Naive thymus-derived CD4-positive, alpha-beta T cell (primary cell): ENCODE measurements around the gene CDH6. TPM values are rescaled to one million over a fixed set of nuclear protein-coding genes. Genes with fewer than 3 reads are reported as not detected.
"Not testable (repeated sequence)": the region's sequence is repeated elsewhere in the genome, so short reads cannot be mapped to it uniquely, and the experiment has no call there.

Source experiments
- ATAC-seq: fragments of 150-1000 bp; cut with Tn5 transposase; 2 replicates; pipeline ENCODE4 v1.10.0; 2021; ENCODE audit warnings: mild to moderate bottlenecking, moderate library complexity
- CTCF ChIA-PET: fragments of 350-600 bp; sonication (Branson Sonifier 250); formaldehyde crosslinking; loops from one replicate; lab custom pipeline; 2021; ENCODE audit warnings: antibody characterized with exemption; lab: Charles Lee
- POLR2A ChIA-PET: fragments of 350-600 bp; sonication (Branson Sonifier 250); formaldehyde crosslinking; loops from one replicate; lab custom pipeline; 2021; ENCODE audit warnings: antibody characterized with exemption, inconsistent platforms; lab: Charles Lee
- DNase-seq, 9 donors: peaks; one replicate each; pipeline versions ENCODE4 v3.0.0 to v3.0.0-alpha.2; 2020 to 2022; ENCODE audit warnings: mixed read lengths in 1 of 9
- H3K27ac ChIP-seq: one replicate; pipeline ENCODE4 v1.7.0; 2013; ENCODE audit warnings: mild to moderate bottlenecking, low read depth, low read length, moderate library complexity
- H3K27me3 ChIP-seq, 2 donors: one replicate each; pipeline ENCODE4 v1.7.0; 2013; ENCODE audit warnings: low read length in 2 of 2, mild to moderate bottlenecking in 2 of 2, moderate library complexity in 2 of 2; ENCODE audit not compliant: control insufficient read depth in 2 of 2, insufficient read depth in 2 of 2
- H3K36me3 ChIP-seq, 3 experiments: 1 replicate in 2 of 3; 2 replicates in 1 of 3; pipeline ENCODE4 v1.7.0; 2013; ENCODE audit warnings: low read length in 3 of 3, mild to moderate bottlenecking in 3 of 3, moderate library complexity in 1 of 3; ENCODE audit not compliant: insufficient read depth in 3 of 3, control insufficient read depth in 2 of 3
- H3K4me1 ChIP-seq, 2 donors: one replicate each; pipeline ENCODE4 v1.7.0; 2013; ENCODE audit warnings: low read length in 2 of 2, mild to moderate bottlenecking in 2 of 2, moderate library complexity in 1 of 2; ENCODE audit not compliant: control insufficient read depth in 2 of 2, insufficient read depth in 2 of 2
- H3K4me3 ChIP-seq: 2 replicates; pipeline ENCODE4 v1.7.0; 2013; ENCODE audit warnings: mild to moderate bottlenecking, low read length
- H3K9me3 ChIP-seq, 3 experiments: 1 replicate in 2 of 3; 2 replicates in 1 of 3; pipeline ENCODE4 v1.7.0; 2013; ENCODE audit warnings: low read length in 3 of 3; ENCODE audit not compliant: control insufficient read depth in 2 of 3
- H3K27ac Mint-ChIP-seq, 9 donors: one replicate each; pipeline ENCODE4 v1.8.0; 2020 to 2022; ENCODE audit warnings: mixed read lengths in 9 of 9, mild to moderate bottlenecking in 8 of 9, moderate library complexity in 5 of 9, inconsistent platforms in 2 of 9
- H3K27me3 Mint-ChIP-seq, 5 donors: one replicate each; pipeline ENCODE4 v1.8.0; 2021 to 2022; ENCODE audit warnings: mixed read lengths in 5 of 5, mild to moderate bottlenecking in 1 of 5
- H3K36me3 Mint-ChIP-seq, 5 donors: one replicate each; pipeline ENCODE4 v1.8.0; 2020 to 2022; ENCODE audit warnings: mixed read lengths in 5 of 5, mild to moderate bottlenecking in 3 of 5, inconsistent platforms in 1 of 5
- H3K4me1 Mint-ChIP-seq, 7 donors: one replicate each; pipeline ENCODE4 v1.8.0; 2020 to 2022; ENCODE audit warnings: mixed read lengths in 7 of 7, mild to moderate bottlenecking in 3 of 7, inconsistent platforms in 1 of 7
- H3K4me3 Mint-ChIP-seq, 10 donors: one replicate each; pipeline ENCODE4 v1.8.0; 2020 to 2022; ENCODE audit warnings: mild to moderate bottlenecking in 10 of 10, mixed read lengths in 10 of 10, moderate library complexity in 6 of 10, inconsistent platforms in 2 of 10
- H3K9me3 Mint-ChIP-seq, 11 donors: one replicate each; pipeline ENCODE4 v1.8.0; 2020 to 2022; ENCODE audit warnings: mixed read lengths in 11 of 11, mild to moderate bottlenecking in 4 of 11, inconsistent platforms in 1 of 11, moderate library complexity in 1 of 11
- intact Hi-C, 2 donors: fragments of 100-400 bp; cut with micrococcal nuclease; formaldehyde crosslinking; loops; one replicate each; pipeline ENCODE4 v1.15.1; 2023
- polyA plus RNA-seq, 2 donors: library from polyadenylated mRNA; unstranded; fragments of 300-500 nt; fragmentation: Illumina TruSeq; gene quantifications; one replicate each; pipeline ENCODE4 v1.2.3, GENCODE V29; 2021
- total RNA-seq, 6 experiments: library from RNA in 5 of 6; stranded (reverse) in 5 of 6; gene quantifications; 1 replicate in 5 of 6; 2 replicates in 1 of 6; pipeline ENCODE4 v1.2.3 and lab custom pipeline; 2021 to 2026

CDH6 gene
- total and polyA plus RNA-seq, 7 experiments from 2014 or later, result not detected

DNA sequence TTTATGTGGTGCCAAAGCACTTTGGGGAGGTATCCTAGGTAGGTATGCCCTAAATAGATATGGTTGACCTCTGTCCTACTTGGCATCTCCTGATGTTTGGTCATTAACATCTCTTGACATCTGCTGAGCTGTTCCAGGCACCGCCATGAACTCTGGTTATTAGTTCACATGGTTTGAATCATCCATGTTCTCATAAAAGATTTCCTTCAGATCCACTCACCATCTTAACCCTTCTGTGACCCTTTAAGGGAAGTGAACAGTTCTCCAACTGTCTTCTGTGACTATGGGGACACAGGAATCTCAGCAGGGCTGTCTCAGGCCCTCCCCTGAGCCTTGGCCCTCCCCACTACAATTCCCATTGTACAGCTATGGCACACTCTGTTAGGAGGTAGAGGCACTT, 167.7 kb downstream of the CDH6 start:
- intact Hi-C loops, result no loop called here
- Mint-ChIP-seq H3K4me3 (no peak overlapping the region), H3K27ac (no peak overlapping the region), H3K9me3 (peaks cover 0 to 21% (median 7%) of the 10 kb centered on the region in 11 donors), H3K36me3 (peaks cover 0 to 4% (median 0%) of the 10 kb centered on the region in 5 donors), H3K4me1 (no peaks in the 10 kb centered on the region), H3K27me3 (peaks cover 0 to 32% (median 11%) of the 10 kb centered on the region in 5 donors)
- ATAC-seq (no peak), DNase-seq (no peak)
- H3K4me3 ChIP-seq, result no peak overlapping the region
- H3K4me1 ChIP-seq, result no peaks in the 10 kb centered on the region
- no peaks in the 10 kb centered on the region for H3K36me3 ChIP-seq
- ChIA-PET POLR2A (no interaction called here), CTCF (no interaction called here)
- H3K27ac ChIP-seq, result no peak overlapping the region
- H3K9me3 ChIP-seq, result no peaks in the 10 kb centered on the region
- H3K27me3 ChIP-seq, result no peaks in the 10 kb centered on the region

DNA sequence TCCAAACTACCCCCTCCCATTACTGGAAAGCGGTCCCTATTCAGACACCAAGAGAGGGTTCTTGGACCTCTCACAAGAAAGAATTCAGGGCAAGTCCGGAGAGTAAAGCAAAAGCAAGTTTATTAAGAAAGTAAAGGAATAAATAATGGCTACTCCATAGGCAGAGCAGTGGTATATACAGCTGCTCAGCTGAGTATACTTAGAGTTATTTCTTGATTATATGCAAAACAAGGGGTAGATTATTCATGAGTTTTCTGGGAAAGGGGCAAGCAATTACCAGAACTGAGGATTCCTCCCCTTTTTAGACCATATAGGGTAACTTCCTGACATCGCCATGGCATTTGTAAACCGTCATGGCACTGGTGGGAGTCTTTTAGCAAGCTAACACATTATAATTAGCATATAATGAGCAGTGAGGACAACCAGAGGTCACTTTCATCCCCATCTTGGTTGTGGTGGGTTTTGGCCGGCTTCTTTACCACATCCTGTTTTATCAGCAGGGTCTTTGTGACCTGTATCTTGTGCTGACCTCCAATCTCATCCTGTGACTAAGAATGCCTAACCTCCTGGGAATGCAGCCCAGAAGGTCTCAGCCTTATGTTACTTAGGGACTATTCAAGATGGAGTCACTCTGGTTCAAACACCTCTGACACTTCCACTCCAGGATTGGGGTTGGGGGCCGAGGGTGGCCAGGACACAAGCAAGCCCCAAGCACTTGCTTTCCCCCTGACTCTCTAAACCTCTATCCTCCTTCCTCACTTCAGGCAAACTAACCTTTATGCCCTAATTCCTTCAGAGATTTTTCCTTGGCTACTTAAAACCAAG, 168.4 kb downstream of the CDH6 start:
- H3K27me3 ChIP-seq, CTCF ChIA-PET, H3K9me3 ChIP-seq, ATAC-seq, H3K27ac Mint-ChIP-seq, H3K36me3 ChIP-seq, intact Hi-C loops, H3K27ac ChIP-seq, H3K4me1 Mint-ChIP-seq, H3K4me3 Mint-ChIP-seq, DNase-seq, H3K4me3 ChIP-seq, POLR2A ChIA-PET, H3K36me3 Mint-ChIP-seq, H3K4me1 ChIP-seq: not testable (repeated sequence)
- peaks cover 0 to 34% (median 11%) of the 10 kb centered on the region in 5 donors for H3K27me3 Mint-ChIP-seq
- H3K9me3 Mint-ChIP-seq, result peaks cover 0 to 17% (median 7%) of the 10 kb centered on the region in 11 donors

DNA sequence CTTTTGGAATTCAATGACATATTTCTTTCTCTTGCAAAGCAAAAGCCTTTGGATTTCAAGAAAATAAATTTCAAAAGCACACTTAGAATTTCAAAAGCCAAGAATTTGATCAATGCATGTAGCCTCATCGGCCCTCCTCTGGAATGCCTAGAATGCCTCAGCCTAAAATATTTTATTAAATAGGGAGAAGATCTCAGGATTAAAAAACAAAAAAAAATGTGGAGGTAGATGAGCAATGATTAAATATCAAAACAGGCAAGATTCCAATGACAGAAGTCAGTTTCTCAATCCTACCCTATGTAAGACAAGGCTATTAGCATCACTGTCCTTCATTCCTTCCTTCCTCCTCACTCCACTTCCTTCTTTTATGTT, 169.0 kb downstream of the CDH6 start:
- Mint-ChIP-seq H3K4me3 (no peak overlapping the region), H3K36me3 (peaks cover 0 to 4% (median 0%) of the 10 kb centered on the region in 5 donors), H3K9me3 (peaks cover 0 to 17% (median 6%) of the 10 kb centered on the region in 11 donors), H3K4me1 (no peaks in the 10 kb centered on the region), H3K27me3 (peaks cover 0 to 38% (median 11%) of the 10 kb centered on the region in 5 donors), H3K27ac (no peak overlapping the region)
- ATAC-seq (no peak), DNase-seq (no peak)
- Histone ChIP-seq H3K27me3 (no peaks in the 10 kb centered on the region), H3K27ac (no peak overlapping the region), H3K4me3 (no peak overlapping the region), H3K9me3 (no peaks in the 10 kb centered on the region), H3K36me3 (no peaks in the 10 kb centered on the region), H3K4me1 (no peaks in the 10 kb centered on the region)
- intact Hi-C loops, result no loop called here
- ChIA-PET CTCF (no interaction called here), POLR2A (no interaction called here)

- intact Hi-C loops, result no loop called here
- Mint-ChIP-seq H3K27ac (no peak overlapping the region), H3K27me3 (peaks cover 0 to 43% (median 12%) of the 10 kb centered on the region in 5 donors), H3K4me3 (no peak overlapping the region), H3K9me3 (peaks cover 0 to 17% (median 4%) of the 10 kb centered on the region in 11 donors), H3K36me3 (peaks cover 0 to 4% (median 0%) of the 10 kb centered on the region in 5 donors), H3K4me1 (no peaks in the 10 kb centered on the region)
- no peaks in the 10 kb centered on the region for H3K9me3 ChIP-seq
- DNase-seq (no peak), ATAC-seq (no peak)
- ChIA-PET CTCF (no interaction called here), POLR2A (no interaction called here)
- H3K27ac ChIP-seq, result no peak overlapping the region
- no peak overlapping the region for H3K4me3 ChIP-seq
- H3K4me1 ChIP-seq, result no peaks in the 10 kb centered on the region
- no peaks in the 10 kb centered on the region for H3K36me3 ChIP-seq
- no peaks in the 10 kb centered on the region for H3K27me3 ChIP-seq
These were observed 169.6 kb downstream of the CDH6 start for GRCh38 chr5:31362931-31363568.

- Histone ChIP-seq H3K27me3 (no peaks in the 10 kb centered on the region), H3K27ac (no peak overlapping the region), H3K36me3 (no peaks in the 10 kb centered on the region), H3K9me3 (no peaks in the 10 kb centered on the region), H3K4me1 (no peaks in the 10 kb centered on the region), H3K4me3 (no peak overlapping the region)
- intact Hi-C loops, result no loop called here
- Mint-ChIP-seq H3K27me3 (peaks cover 0 to 51% (median 17%) of the 10 kb centered on the region in 5 donors), H3K4me1 (no peaks in the 10 kb centered on the region), H3K9me3 (peaks cover 0 to 17% (median 4%) of the 10 kb centered on the region in 11 donors), H3K27ac (no peak overlapping the region), H3K4me3 (no peak overlapping the region), H3K36me3 (peaks cover 0 to 4% (median 0%) of the 10 kb centered on the region in 5 donors)
- DNase-seq, result no peak
- ATAC-seq, result no peak
- ChIA-PET CTCF (no interaction called here), POLR2A (no interaction called here)
These were observed 171.6 kb downstream of the CDH6 start for GRCh38 chr5:31364881-31365636.

DNA sequence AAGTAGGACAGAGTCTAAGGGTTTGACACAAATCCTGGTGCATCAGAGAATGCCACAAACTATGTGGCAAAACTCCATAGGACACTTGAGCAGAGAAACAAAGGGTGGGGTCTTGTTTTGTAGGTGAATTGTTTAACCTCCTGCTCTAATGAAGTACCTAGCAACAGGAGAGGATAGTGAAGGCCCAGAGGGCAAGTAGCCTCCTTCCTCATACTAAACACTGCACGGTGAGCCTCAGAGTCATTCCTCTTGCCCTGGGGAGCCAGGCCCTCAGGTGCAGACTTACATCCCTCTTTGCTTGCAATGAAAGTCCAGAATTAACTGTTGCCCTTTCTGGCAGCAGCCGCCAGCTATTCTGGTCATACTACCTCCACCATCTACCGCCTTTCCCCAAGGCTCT, 172.3 kb downstream of the CDH6 start:
- no peak overlapping the region for H3K27ac Mint-ChIP-seq
- DNase-seq, result no peak
- H3K4me1 Mint-ChIP-seq, result no peaks in the 10 kb centered on the region
- POLR2A ChIA-PET, result no interaction called here
- Histone ChIP-seq H3K4me1 (no peaks in the 10 kb centered on the region), H3K36me3 (no peaks in the 10 kb centered on the region), H3K4me3 (no peak overlapping the region), H3K9me3 (no peaks in the 10 kb centered on the region), H3K27ac (no peak overlapping the region), H3K27me3 (no peaks in the 10 kb centered on the region)
- peaks cover 0 to 54% (median 18%) of the 10 kb centered on the region in 5 donors for H3K27me3 Mint-ChIP-seq
- H3K9me3 Mint-ChIP-seq, result peaks cover 0 to 17% (median 6%) of the 10 kb centered on the region in 11 donors
- ATAC-seq, result no peak
- CTCF ChIA-PET, result no interaction called here
- intact Hi-C loops, result no loop called here
- no peak overlapping the region for H3K4me3 Mint-ChIP-seq
- H3K36me3 Mint-ChIP-seq, result peaks cover 0 to 4% (median 0%) of the 10 kb centered on the region in 5 donors
